ENCODE data around the gene OR1D2.
A peak's percentile ranks its signal among the peaks of the same experiment; 100 is the strongest.
"Not testable (repeated sequence)": the region's sequence is repeated elsewhere in the genome, so short reads cannot be mapped to it uniquely, and the experiment has no call there.

The OR1D2 gene

DNA sequence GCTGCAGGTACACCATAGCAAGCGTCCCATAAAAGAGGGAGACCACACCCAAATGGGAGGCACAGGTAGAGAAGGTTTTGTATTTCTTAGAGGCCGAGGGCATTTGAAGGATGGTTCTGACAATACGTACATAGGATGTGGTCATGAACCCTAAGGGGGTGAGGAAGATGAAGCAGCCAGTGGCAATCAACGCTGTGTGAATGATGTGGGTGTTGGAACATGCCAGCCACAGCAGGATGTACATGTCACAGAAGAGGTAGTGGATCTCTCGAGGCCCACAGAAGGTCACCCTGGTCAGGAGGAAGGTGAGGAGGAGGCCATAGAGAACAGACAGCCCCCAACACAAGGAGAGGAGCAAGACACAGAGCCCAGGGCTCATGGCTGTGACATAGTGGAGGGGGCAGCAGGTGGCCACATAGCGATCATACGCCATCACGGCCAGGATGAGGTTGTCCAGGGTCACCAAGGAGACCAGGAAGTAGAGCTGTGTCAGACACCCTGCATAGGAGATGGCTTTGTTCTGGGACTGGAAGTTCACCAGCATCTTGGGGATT, 41.3 kb downstream of the OR1D2 start:
- not testable (repeated sequence) for H3K27ac ChIP-seq (ENCODE audit: low read depth, low read length); H4K8ac ChIP-seq (ENCODE audit: low read depth, low read length); H3K79me1 ChIP-seq (ENCODE audit: low read length); H3K56ac ChIP-seq (ENCODE audit: low read length); H2BK120ac ChIP-seq (ENCODE audit: low read depth, low read length); H3K4ac ChIP-seq (ENCODE audit: low read depth, low read length); H2BK15ac ChIP-seq (replicated peaks; ENCODE audit: low read depth); H3K4me1 ChIP-seq (ENCODE audit: control insufficient read depth, low read depth, low read length); H3K4me2 ChIP-seq (ENCODE audit: low read length); H2BK5ac ChIP-seq (ENCODE audit: low read length); H3K18ac ChIP-seq (ENCODE audit: low read length); H3K9ac ChIP-seq (ENCODE audit: low read length); H4K5ac ChIP-seq (ENCODE audit: low read length); H3K4me3 ChIP-seq (ENCODE audit: low read length); H3K27me3 ChIP-seq (ENCODE audit: insufficient read depth, low read length, poor library complexity); H3K36me3 ChIP-seq (ENCODE audit: control insufficient read depth, insufficient read depth, low read length); H3K79me2 ChIP-seq (ENCODE audit: control insufficient read depth, insufficient read depth, low read length); H3K23ac ChIP-seq (ENCODE audit: low read length); DNase-seq; H2AK5ac ChIP-seq (ENCODE audit: low read length)
- no CpG with 5 or more reads among the region's 8 CpGs for WGBS (ENCODE audit: extremely low coverage, insufficient coverage, low lambda C conversion rate)

DNA sequence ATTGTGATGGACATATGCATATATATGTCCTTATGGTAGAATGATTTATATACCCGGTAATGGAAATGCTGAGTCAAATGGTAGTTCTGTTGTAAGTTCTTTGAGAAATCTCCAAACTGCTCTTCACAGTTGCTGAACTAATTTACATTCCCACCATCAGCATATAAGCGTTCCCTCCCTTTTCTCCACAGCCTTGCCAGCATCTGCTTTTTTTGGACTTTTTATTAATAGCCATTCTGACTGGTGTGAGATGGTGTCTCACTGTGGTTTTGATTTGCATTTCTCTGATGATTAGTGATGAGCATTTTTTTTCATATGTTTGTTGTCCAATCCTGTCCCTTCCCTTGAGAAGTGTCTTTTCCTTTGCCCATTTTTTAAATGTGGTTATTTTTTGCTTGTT, 49.4 kb downstream of the OR1D2 start:
- H3K4ac ChIP-seq (ENCODE audit: low read depth, low read length); H3K56ac ChIP-seq (ENCODE audit: low read length); H3K18ac ChIP-seq (ENCODE audit: low read length); H3K79me1 ChIP-seq (ENCODE audit: low read length); DNase-seq; H4K8ac ChIP-seq (ENCODE audit: low read depth, low read length); H4K5ac ChIP-seq (ENCODE audit: low read length); H2BK15ac ChIP-seq (replicated peaks; ENCODE audit: low read depth); H3K23ac ChIP-seq (ENCODE audit: low read length); H3K36me3 ChIP-seq (ENCODE audit: control insufficient read depth, insufficient read depth, low read length); H2BK5ac ChIP-seq (ENCODE audit: low read length); H3K4me3 ChIP-seq (ENCODE audit: low read length); H3K27ac ChIP-seq (ENCODE audit: low read depth, low read length); H2AK5ac ChIP-seq (ENCODE audit: low read length); H3K79me2 ChIP-seq (ENCODE audit: control insufficient read depth, insufficient read depth, low read length); H3K4me2 ChIP-seq (ENCODE audit: low read length); H3K27me3 ChIP-seq (ENCODE audit: insufficient read depth, low read length, poor library complexity); H2BK120ac ChIP-seq (ENCODE audit: low read depth, low read length); H3K4me1 ChIP-seq (ENCODE audit: control insufficient read depth, low read depth, low read length); H3K9ac ChIP-seq (ENCODE audit: low read length): not testable (repeated sequence)
- WGBS (ENCODE audit: extremely low coverage, insufficient coverage, low lambda C conversion rate), result no CpG with 5 or more reads among the region's 2 CpGs

DNA sequence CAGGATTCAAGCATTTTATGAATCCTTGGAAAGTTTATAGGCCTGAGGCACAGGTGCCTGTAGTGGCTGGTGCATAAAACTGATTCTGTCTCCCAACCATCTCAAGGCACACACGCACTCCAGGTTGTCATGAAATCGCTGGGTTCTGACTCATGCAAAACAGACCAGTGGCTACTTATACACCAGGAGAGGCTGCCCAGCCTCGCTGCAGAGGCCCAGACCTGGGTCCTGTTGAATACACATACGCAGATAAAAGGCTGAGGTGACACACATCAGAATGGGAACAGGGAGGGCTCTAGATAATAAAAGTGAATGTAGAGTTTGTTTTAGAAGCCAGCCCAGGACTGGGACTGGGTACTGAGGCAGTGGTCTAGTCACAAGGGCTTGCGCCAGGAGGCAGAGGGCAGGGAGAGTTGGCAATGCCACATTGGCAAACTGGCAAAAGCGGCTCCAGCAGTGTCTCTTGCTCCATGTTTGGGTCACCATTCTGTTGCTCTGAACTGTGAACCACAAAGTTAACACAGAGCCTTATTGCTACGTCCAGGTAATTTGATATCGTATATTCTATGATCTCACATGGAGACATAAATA, 54.4 kb downstream of the OR1D2 start:
- DNase-seq, result peak; percentile 26
- Histone ChIP-seq H2AK5ac (ENCODE audit: low read length) (no peak overlapping the region), H3K9ac (ENCODE audit: low read length) (no peak overlapping the region), H3K4me3 (ENCODE audit: low read length) (no peak overlapping the region), H3K4ac (ENCODE audit: low read depth, low read length) (no peak overlapping the region), H2BK15ac (replicated peaks; ENCODE audit: low read depth) (no peak overlapping the region), H4K8ac (ENCODE audit: low read depth, low read length) (no peak overlapping the region), H3K4me1 (ENCODE audit: control insufficient read depth, low read depth, low read length) (no peaks in the 10 kb centered on the region), H3K27me3 (ENCODE audit: insufficient read depth, low read length, poor library complexity) (no peaks in the 10 kb centered on the region), H3K79me1 (ENCODE audit: low read length) (no peaks in the 10 kb centered on the region), H3K79me2 (ENCODE audit: control insufficient read depth, insufficient read depth, low read length) (no peaks in the 10 kb centered on the region), H3K18ac (ENCODE audit: low read length) (no peak overlapping the region), H2BK120ac (ENCODE audit: low read depth, low read length) (no peak overlapping the region), H3K4me2 (ENCODE audit: low read length) (no peak overlapping the region), H3K27ac (ENCODE audit: low read depth, low read length) (no peak overlapping the region), H2BK5ac (ENCODE audit: low read length) (no peak overlapping the region), H3K23ac (ENCODE audit: low read length) (no peak overlapping the region), H3K56ac (ENCODE audit: low read length) (no peak overlapping the region), H3K36me3 (ENCODE audit: control insufficient read depth, insufficient read depth, low read length) (no peaks in the 10 kb centered on the region), H4K5ac (ENCODE audit: low read length) (no peak overlapping the region)
- no CpG with 5 or more reads among the region's 8 CpGs for WGBS (ENCODE audit: extremely low coverage, insufficient coverage, low lambda C conversion rate)

DNA sequence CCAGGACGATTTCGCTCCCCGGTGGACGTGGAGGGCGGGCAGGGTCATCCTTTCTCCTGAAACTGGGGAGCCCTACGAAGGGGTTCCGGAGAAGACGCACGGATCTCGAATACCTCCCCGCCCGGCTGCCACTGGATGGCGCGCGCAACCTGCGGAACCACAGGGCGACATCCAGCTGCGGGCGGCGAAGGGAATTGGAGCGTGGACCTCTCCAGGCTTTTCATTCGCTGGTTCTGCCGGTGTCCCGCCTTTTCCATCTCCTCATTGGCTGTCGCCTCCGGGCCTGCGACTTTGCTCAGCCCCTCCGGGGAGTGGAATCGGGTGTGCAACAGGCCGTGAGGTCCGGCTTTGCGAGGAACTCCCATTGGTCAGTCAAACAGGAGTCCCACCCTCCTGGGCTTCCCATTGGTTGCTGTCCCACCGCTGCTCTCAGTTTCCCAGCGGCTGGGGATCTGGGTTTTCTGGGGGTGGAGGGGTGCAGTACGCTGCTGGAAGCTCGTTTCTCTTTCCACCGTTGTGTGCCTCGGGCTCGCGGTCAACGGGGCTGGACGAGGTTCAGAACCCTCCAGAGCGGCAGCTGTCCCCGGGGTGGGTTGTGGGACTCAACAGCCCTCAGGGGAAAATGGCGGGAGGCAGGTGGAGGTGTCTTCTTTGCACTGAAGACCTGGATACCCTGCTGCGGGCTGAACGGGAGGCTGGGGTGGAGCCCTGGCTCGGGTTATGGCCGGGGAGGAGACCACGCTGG, 55.3 kb downstream of the OR1D2 start:
- Histone ChIP-seq H3K9ac (ENCODE audit: low read length) (peak overlapping the region; percentile 72), H3K4me1 (ENCODE audit: control insufficient read depth, low read depth, low read length) (no peaks in the 10 kb centered on the region), H3K27me3 (ENCODE audit: insufficient read depth, low read length, poor library complexity) (no peaks in the 10 kb centered on the region), H3K4me3 (ENCODE audit: low read length) (peak overlapping the region; percentile 61), H2BK15ac (replicated peaks; ENCODE audit: low read depth) (no peak overlapping the region), H3K23ac (ENCODE audit: low read length) (no peak overlapping the region), H3K18ac (ENCODE audit: low read length) (no peak overlapping the region), H3K79me2 (ENCODE audit: control insufficient read depth, insufficient read depth, low read length) (no peaks in the 10 kb centered on the region), H3K27ac (ENCODE audit: low read depth, low read length) (no peak overlapping the region), H3K4ac (ENCODE audit: low read depth, low read length) (no peak overlapping the region), H3K56ac (ENCODE audit: low read length) (peak overlapping the region; percentile 84), H4K8ac (ENCODE audit: low read depth, low read length) (no peak overlapping the region), H3K79me1 (ENCODE audit: low read length) (no peaks in the 10 kb centered on the region), H3K4me2 (ENCODE audit: low read length) (peak overlapping the region; percentile 61), H2AK5ac (ENCODE audit: low read length) (no peak overlapping the region), H2BK120ac (ENCODE audit: low read depth, low read length) (no peak overlapping the region), H3K36me3 (ENCODE audit: control insufficient read depth, insufficient read depth, low read length) (no peaks in the 10 kb centered on the region), H4K5ac (ENCODE audit: low read length) (no peak overlapping the region), H2BK5ac (ENCODE audit: low read length) (no peak overlapping the region)
- DNase-seq, result peak; percentile 99
- WGBS (ENCODE audit: extremely low coverage, insufficient coverage, low lambda C conversion rate), result no CpG with 5 or more reads among the region's 50 CpGs

DNA sequence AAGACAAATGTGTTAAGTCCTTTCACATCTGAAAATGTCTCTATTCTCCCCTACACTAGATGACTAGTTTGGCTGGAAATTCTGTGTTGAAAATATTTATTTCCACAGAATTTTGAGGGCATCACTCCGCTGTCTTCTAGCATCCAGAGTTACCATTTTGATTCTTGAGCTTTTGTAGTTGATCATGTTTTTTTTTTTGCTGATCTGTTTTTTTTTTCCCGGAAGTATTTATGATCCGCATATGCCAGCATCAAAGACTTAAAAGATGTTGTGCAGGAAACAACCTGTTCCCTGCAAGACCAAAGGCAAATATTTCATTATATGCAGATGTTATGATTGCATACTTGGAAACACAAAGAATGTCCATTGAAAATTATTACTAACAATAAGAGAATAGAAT, 57.5 kb downstream of the OR1D2 start:
- H2BK15ac ChIP-seq (replicated peaks; ENCODE audit: low read depth), result no peak overlapping the region
- no peaks in the 10 kb centered on the region for H3K36me3 ChIP-seq (ENCODE audit: control insufficient read depth, insufficient read depth, low read length)
- no peak overlapping the region for H3K4ac ChIP-seq (ENCODE audit: low read depth, low read length)
- H3K18ac ChIP-seq (ENCODE audit: low read length), result no peak overlapping the region
- H4K5ac ChIP-seq (ENCODE audit: low read length), result no peak overlapping the region
- no peaks in the 10 kb centered on the region for H3K79me1 ChIP-seq (ENCODE audit: low read length)
- no peak overlapping the region for H3K56ac ChIP-seq (ENCODE audit: low read length)
- H3K27ac ChIP-seq (ENCODE audit: low read depth, low read length), result no peak overlapping the region
- no peak for DNase-seq
- no peak overlapping the region for H3K23ac ChIP-seq (ENCODE audit: low read length)
- H3K27me3 ChIP-seq (ENCODE audit: insufficient read depth, low read length, poor library complexity), result no peaks in the 10 kb centered on the region
- H3K4me1 ChIP-seq (ENCODE audit: control insufficient read depth, low read depth, low read length), result no peaks in the 10 kb centered on the region
- H2BK5ac ChIP-seq (ENCODE audit: low read length), result no peak overlapping the region
- H3K9ac ChIP-seq (ENCODE audit: low read length), result no peak overlapping the region
- H2BK120ac ChIP-seq (ENCODE audit: low read depth, low read length), result no peak overlapping the region
- H3K4me3 ChIP-seq (ENCODE audit: low read length), result no peak overlapping the region
- no peak overlapping the region for H3K4me2 ChIP-seq (ENCODE audit: low read length)
- H2AK5ac ChIP-seq (ENCODE audit: low read length), result no peak overlapping the region
- H4K8ac ChIP-seq (ENCODE audit: low read depth, low read length), result no peak overlapping the region
- H3K79me2 ChIP-seq (ENCODE audit: control insufficient read depth, insufficient read depth, low read length), result no peaks in the 10 kb centered on the region
- WGBS (ENCODE audit: extremely low coverage, insufficient coverage, low lambda C conversion rate), result no CpG with 5 or more reads among the region's 3 CpGs
